ENCODE measurements around the gene APLP2.
"Not testable (repeated sequence)": the region's sequence is repeated elsewhere in the genome, so short reads cannot be mapped to it uniquely, and the experiment has no call there.

APLP2 gene

GRCh38 chr11:130069659-130070108 is at the start of gene APLP2:
Gene APLP2, plus strand, starts transcription at chr11:130069894. Its CDS starts 84 bp downstream, at chr11:130069978.
- peak; percentile 94 to 96 for DNase-seq (ENCODE audit: low read depth in 2 of 2, low spot score in 1 of 2)

- no peak for DNase-seq (ENCODE audit: low read depth in 2 of 2, low spot score in 1 of 2)
Measured at GRCh38 chr11:130020323-130020722, 49.4 kb upstream of the APLP2 start.

GRCh38 chr11:130021606-130022005 is 48.1 kb upstream of the APLP2 start:
- not testable (repeated sequence) for DNase-seq (ENCODE audit: low read depth in 2 of 2, low spot score in 1 of 2)

- DNase-seq (ENCODE audit: low read depth in 2 of 2, low spot score in 1 of 2), result no peak
Measured at GRCh38 chr11:130022799-130023198, 46.9 kb upstream of the APLP2 start.

GRCh38 chr11:130023204-130023603 is 46.5 kb upstream of the APLP2 start:
- no peak for DNase-seq (ENCODE audit: low read depth in 2 of 2, low spot score in 1 of 2)

GRCh38 chr11:130024361-130024760 is 45.3 kb upstream of the APLP2 start:
- DNase-seq (ENCODE audit: low read depth in 2 of 2, low spot score in 1 of 2), result no peak

GRCh38 chr11:130025371-130025770 is 44.3 kb upstream of the APLP2 start:
- no peak for DNase-seq (ENCODE audit: low read depth in 2 of 2, low spot score in 1 of 2)

- no peak for DNase-seq (ENCODE audit: low read depth in 2 of 2, low spot score in 1 of 2)
Measured at GRCh38 chr11:130029137-130029536, 40.6 kb upstream of the APLP2 start.

GRCh38 chr11:130031056-130031455 is 38.6 kb upstream of the APLP2 start:
- no peak for DNase-seq (ENCODE audit: low read depth in 2 of 2, low spot score in 1 of 2)

GRCh38 chr11:130031945-130032344 is 37.7 kb upstream of the APLP2 start:
- DNase-seq (ENCODE audit: low read depth in 2 of 2, low spot score in 1 of 2), result no peak

- no peak for DNase-seq (ENCODE audit: low read depth in 2 of 2, low spot score in 1 of 2)
Measured at GRCh38 chr11:130032931-130033330, 36.8 kb upstream of the APLP2 start.

GRCh38 chr11:130034236-130034635 is 35.5 kb upstream of the APLP2 start:
- no peak for DNase-seq (ENCODE audit: low read depth in 2 of 2, low spot score in 1 of 2)

GRCh38 chr11:130037058-130037457 is 32.6 kb upstream of the APLP2 start:
- no peak for DNase-seq (ENCODE audit: low read depth in 2 of 2, low spot score in 1 of 2)

- no peak for DNase-seq (ENCODE audit: low read depth in 2 of 2, low spot score in 1 of 2)
Measured at GRCh38 chr11:130037881-130038585, 31.7 kb upstream of the APLP2 start.

GRCh38 chr11:130040281-130040940 is 29.3 kb upstream of the APLP2 start:
- DNase-seq (ENCODE audit: low read depth in 2 of 2, low spot score in 1 of 2), result no peak

- DNase-seq (ENCODE audit: low read depth in 2 of 2, low spot score in 1 of 2), result no peak
Measured at GRCh38 chr11:130042093-130042591, 27.6 kb upstream of the APLP2 start.

- DNase-seq (ENCODE audit: low read depth in 2 of 2, low spot score in 1 of 2), result no peak
Measured at GRCh38 chr11:130043575-130043974, 26.1 kb upstream of the APLP2 start.

- no peak for DNase-seq (ENCODE audit: low read depth in 2 of 2, low spot score in 1 of 2)
Measured at GRCh38 chr11:130047141-130047540, 22.6 kb upstream of the APLP2 start.

- DNase-seq (ENCODE audit: low read depth in 2 of 2, low spot score in 1 of 2), result no peak
Measured at GRCh38 chr11:130049328-130049771, 20.3 kb upstream of the APLP2 start.

- DNase-seq (ENCODE audit: low read depth in 2 of 2, low spot score in 1 of 2), result no peak
Measured at GRCh38 chr11:130050257-130050656, 19.4 kb upstream of the APLP2 start.

- DNase-seq (ENCODE audit: low read depth in 2 of 2, low spot score in 1 of 2), result no peak
Measured at GRCh38 chr11:130051082-130051481, 18.6 kb upstream of the APLP2 start.

GRCh38 chr11:130052567-130052966 is 17.1 kb upstream of the APLP2 start:
- DNase-seq (ENCODE audit: low read depth in 2 of 2, low spot score in 1 of 2), result no peak

Measured in stimulated activated CD8-positive, alpha-beta memory T cell treated with anti-CD3 and anti-CD28 coated beads, Interleukin-4, amount 100 ng/mL, for 1 hour (primary cell).